Right atrium auricular region (tissue), 2 donors: ENCODE results near the gene COL27A1. TPM values are rescaled to one million over a fixed set of nuclear protein-coding genes. Genes with fewer than 3 reads are reported as not detected.
A peak's percentile ranks its signal among the peaks of the same experiment; 100 is the strongest.

Experiments used
- DNase-seq: peaks from one replicate; pipeline ENCODE4 v3.0.0-alpha.2; 2019; ENCODE audit warnings: low spot score
- H3K27ac ChIP-seq, 2 donors: fragments of 200-600 bp; sonication (generic); 1 replicate in 1 of 2; 2 replicates in 1 of 2; pipeline ENCODE4 v1.5.1; 2016 to 2019
- H3K27me3 ChIP-seq, 2 donors: fragments of 200-600 bp; sonication (generic); one replicate each; pipeline versions ENCODE4 v1.5.1 to v1.6.0; 2017 to 2019
- H3K36me3 ChIP-seq: fragments of 200-600 bp; sonication (generic); one replicate; pipeline ENCODE4 v1.5.1; 2016
- H3K4me1 ChIP-seq, 2 donors: fragments of 200-600 bp; sonication (generic); one replicate each; pipeline versions ENCODE4 v1.5.1 to v1.6.0; 2017 to 2019
- H3K4me3 ChIP-seq, 2 donors: fragments of 200-600 bp; sonication (generic); 1 replicate in 1 of 2; 2 replicates in 1 of 2; pipeline ENCODE4 v1.5.1; 2017 to 2019; ENCODE audit warnings: mild to moderate bottlenecking in 1 of 2, moderate library complexity in 1 of 2
- H3K9me3 ChIP-seq, 2 donors: fragments of 200-600 bp; sonication (generic); one replicate each; pipeline ENCODE4 v1.5.1; 2019
- CTCF ChIP-seq, 2 donors: fragments of 200-600 bp; sonication (generic); IDR thresholded peaks; one replicate each; pipeline ENCODE4 v1.5.1; 2019; ENCODE audit warnings: antibody characterized with exemption in 2 of 2
- total RNA-seq, 2 donors: library from RNA; depleted of rRNA; stranded (reverse); fragments of >200 nt; gene quantifications; one replicate each; pipeline ENCODE4 v1.1.0, GENCODE V29; 2016

Gene COL27A1
- total RNA-seq, 2 donors from 2014 or later, result 1.5 to 2.7 TPM

GRCh38 chr9:114177423-114178064 is 22.2 kb downstream of the COL27A1 start:
- Histone ChIP-seq H3K36me3 (no peaks in the 10 kb centered on the region), H3K27ac (peak overlapping the region; percentile 73 to 81), H3K4me3 (no peak overlapping the region), H3K27me3 (no peaks in the 10 kb centered on the region), H3K4me1 (peaks cover 3 to 88% of the 10 kb centered on the region in 2 donors), H3K9me3 (no peaks in the 10 kb centered on the region)
- no peak for DNase-seq
- TF ChIP-seq CTCF (IDR thresholded peaks at IDR 0.05), result no peak

GRCh38 chr9:114178076-114178475 is 22.7 kb downstream of the COL27A1 start:
- Histone ChIP-seq H3K36me3 (no peaks in the 10 kb centered on the region), H3K9me3 (no peaks in the 10 kb centered on the region), H3K4me1 (peaks cover 3 to 84% of the 10 kb centered on the region in 2 donors), H3K4me3 (no peak overlapping the region), H3K27ac (peak overlapping the region; percentile 67 to 81), H3K27me3 (no peaks in the 10 kb centered on the region)
- DNase-seq, result no peak
- no peak for TF ChIP-seq CTCF (IDR thresholded peaks at IDR 0.05)

GRCh38 chr9:114178756-114179450 is 23.6 kb downstream of the COL27A1 start:
- peaks cover 3 to 79% of the 10 kb centered on the region in 2 donors for H3K4me1 ChIP-seq

GRCh38 chr9:114179516-114179915 is 24.2 kb downstream of the COL27A1 start:
- Histone ChIP-seq H3K9me3 (no peaks in the 10 kb centered on the region), H3K4me3 (no peak overlapping the region), H3K36me3 (no peaks in the 10 kb centered on the region), H3K27ac (peak overlapping the region; percentile 67 to 81), H3K27me3 (no peaks in the 10 kb centered on the region), H3K4me1 (peaks cover 3 to 84% of the 10 kb centered on the region in 2 donors)
- TF ChIP-seq CTCF (IDR thresholded peaks at IDR 0.05), result no peak
- no peak for DNase-seq

More at GRCh38 chr9:114178756-114179450, 23.6 kb downstream of the COL27A1 start:
- Histone ChIP-seq H3K4me3 (no peak overlapping the region), H3K9me3 (no peaks in the 10 kb centered on the region), H3K36me3 (no peaks in the 10 kb centered on the region), H3K27ac (peak overlapping the region; percentile 67 to 81), H3K27me3 (no peaks in the 10 kb centered on the region)
- no peak for DNase-seq
- no peak for TF ChIP-seq CTCF (IDR thresholded peaks at IDR 0.05)

- no peak for TF ChIP-seq CTCF (IDR thresholded peaks at IDR 0.05)
- Histone ChIP-seq H3K9me3 (no peaks in the 10 kb centered on the region), H3K27me3 (no peaks in the 10 kb centered on the region), H3K4me3 (no peak overlapping the region), H3K27ac (peak overlapping the region; percentile 49 to 55), H3K4me1 (peaks cover 0 to 70% of the 10 kb centered on the region in 2 donors), H3K36me3 (no peaks in the 10 kb centered on the region)
- DNase-seq, result no peak
Observed at GRCh38 chr9:114180696-114181606, 25.6 kb downstream of the COL27A1 start.
